Esophagus muscularis mucosa (tissue), 3 donors: Measurements from ENCODE around the gene ITPKB.
"Not testable (repeated sequence)": the region's sequence is repeated elsewhere in the genome, so short reads cannot be mapped to it uniquely, and the experiment has no call there.

Experiments used
- POLR2A ChIP-seq: fragments of 450-650 bp; IDR thresholded peaks from one replicate; pipeline ENCODE4 v1.6.1; 2017; ENCODE audit warnings: antibody characterized with exemption, moderate library complexity, mild to moderate bottlenecking, low read depth
- TF ChIP-seq, protein P1 (sequence below), 3 experiments: fragments of 200-600 bp in 2 of 3; fragments of 450-650 bp in 1 of 3; sonication (generic) in 2 of 3; IDR thresholded peaks; one replicate each; pipeline ENCODE4 v1.5.1; 2017 to 2019; ENCODE audit warnings: antibody characterized with exemption in 3 of 3, mild to moderate bottlenecking in 2 of 3, moderate library complexity in 1 of 3

- TF ChIP-seq, protein P1, sequence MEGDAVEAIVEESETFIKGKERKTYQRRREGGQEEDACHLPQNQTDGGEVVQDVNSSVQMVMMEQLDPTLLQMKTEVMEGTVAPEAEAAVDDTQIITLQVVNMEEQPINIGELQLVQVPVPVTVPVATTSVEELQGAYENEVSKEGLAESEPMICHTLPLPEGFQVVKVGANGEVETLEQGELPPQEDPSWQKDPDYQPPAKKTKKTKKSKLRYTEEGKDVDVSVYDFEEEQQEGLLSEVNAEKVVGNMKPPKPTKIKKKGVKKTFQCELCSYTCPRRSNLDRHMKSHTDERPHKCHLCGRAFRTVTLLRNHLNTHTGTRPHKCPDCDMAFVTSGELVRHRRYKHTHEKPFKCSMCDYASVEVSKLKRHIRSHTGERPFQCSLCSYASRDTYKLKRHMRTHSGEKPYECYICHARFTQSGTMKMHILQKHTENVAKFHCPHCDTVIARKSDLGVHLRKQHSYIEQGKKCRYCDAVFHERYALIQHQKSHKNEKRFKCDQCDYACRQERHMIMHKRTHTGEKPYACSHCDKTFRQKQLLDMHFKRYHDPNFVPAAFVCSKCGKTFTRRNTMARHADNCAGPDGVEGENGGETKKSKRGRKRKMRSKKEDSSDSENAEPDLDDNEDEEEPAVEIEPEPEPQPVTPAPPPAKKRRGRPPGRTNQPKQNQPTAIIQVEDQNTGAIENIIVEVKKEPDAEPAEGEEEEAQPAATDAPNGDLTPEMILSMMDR (IDR thresholded peaks at IDR 0.05), result not testable (repeated sequence)
- not testable (repeated sequence) for TF ChIP-seq POLR2A
These were observed 140.1 kb downstream of the ITPKB start for GRCh38 chr1:226598955-226599354.
